ENCODE data around the gene ORC6. TPM values are rescaled to one million over a fixed set of nuclear protein-coding genes. Genes with fewer than 3 reads are reported as not detected.

ORC6 gene
- total RNA-seq, 1 donor from 2014 or later = 122 TPM

- no peak overlapping the region for H3K9ac ChIP-seq
- peaks cover 2% of the 10 kb centered on the region for H3K27me3 Mint-ChIP-seq (ENCODE audit: insufficient read depth, low read depth)
- H3K36me3 ChIP-seq = no peaks in the 10 kb centered on the region
- H3K4me3 ChIP-seq = no peak overlapping the region
- H3K27me3 ChIP-seq = no peaks in the 10 kb centered on the region
- H3K4me3 Mint-ChIP-seq = no peak overlapping the region
- H3F3A ChIP-seq (ENCODE audit: low read depth) = no peaks in the 10 kb centered on the region
- H3K9me3 ChIP-seq (ENCODE audit: low read depth) = no peaks in the 10 kb centered on the region
- no peaks in the 10 kb centered on the region for H3K4me1 Mint-ChIP-seq
- H3K4me1 ChIP-seq = no peaks in the 10 kb centered on the region
- TF ChIP-seq EZH2 (IDR thresholded peaks at IDR 0.05) (no peak), CTCF (IDR thresholded peaks at IDR 0.05) (no peak)
- no peaks in the 10 kb centered on the region for H3K79me2 ChIP-seq (ENCODE audit: low read depth)
- no peaks in the 10 kb centered on the region for H4K20me1 ChIP-seq (ENCODE audit: low read depth)
- H3K4me2 ChIP-seq = no peak overlapping the region
- H3K27ac Mint-ChIP-seq = no peak overlapping the region
- H2AFZ ChIP-seq (replicated peaks) = no peak overlapping the region
- no peaks in the 10 kb centered on the region for H3K9me3 Mint-ChIP-seq
- no peak for DNase-seq (ENCODE audit: low spot score)
- no peaks in the 10 kb centered on the region for H3K36me3 Mint-ChIP-seq
- no peak overlapping the region for H3K27ac ChIP-seq
These were observed 24.2 kb downstream of the ORC6 start for GRCh38 chr16:46713634-46714033.

GRCh38 chr16:46714797-46715591 lies 25.5 kb downstream of the ORC6 start:
- Mint-ChIP-seq H3K27ac (no peak overlapping the region), H3K4me1 (no peaks in the 10 kb centered on the region), H3K9me3 (no peaks in the 10 kb centered on the region), H3K36me3 (no peaks in the 10 kb centered on the region), H3K4me3 (no peak overlapping the region), H3K27me3 (ENCODE audit: insufficient read depth, low read depth) (peaks cover 2% of the 10 kb centered on the region)
- no peak overlapping the region for H3K4me2 ChIP-seq
- no peak overlapping the region for H3K4me3 ChIP-seq
- no peaks in the 10 kb centered on the region for H3K79me2 ChIP-seq (ENCODE audit: low read depth)
- H3K9me3 ChIP-seq (ENCODE audit: low read depth) = no peaks in the 10 kb centered on the region
- H3F3A ChIP-seq (ENCODE audit: low read depth) = no peaks in the 10 kb centered on the region
- no peak overlapping the region for H3K27ac ChIP-seq
- DNase-seq (ENCODE audit: low spot score) = no peak
- no peaks in the 10 kb centered on the region for H4K20me1 ChIP-seq (ENCODE audit: low read depth)
- no peaks in the 10 kb centered on the region for H3K27me3 ChIP-seq
- no peaks in the 10 kb centered on the region for H3K36me3 ChIP-seq
- no peak overlapping the region for H3K9ac ChIP-seq
- no peak overlapping the region for H2AFZ ChIP-seq (replicated peaks)
- no peaks in the 10 kb centered on the region for H3K4me1 ChIP-seq
- TF ChIP-seq CTCF (IDR thresholded peaks at IDR 0.05) (no peak), EZH2 (IDR thresholded peaks at IDR 0.05) (no peak), EZH2phosphoT487 (IDR thresholded peaks at IDR 0.05) (no peak)

- Histone ChIP-seq H3K9me3 (ENCODE audit: low read depth) (no peaks in the 10 kb centered on the region), H3K36me3 (no peaks in the 10 kb centered on the region), H3K27ac (no peak overlapping the region), H3K4me2 (no peak overlapping the region), H3K27me3 (no peaks in the 10 kb centered on the region), H3K4me1 (no peaks in the 10 kb centered on the region), H2AFZ (replicated peaks) (no peak overlapping the region), H3K4me3 (no peak overlapping the region), H3F3A (ENCODE audit: low read depth) (no peaks in the 10 kb centered on the region), H4K20me1 (ENCODE audit: low read depth) (no peaks in the 10 kb centered on the region), H3K79me2 (ENCODE audit: low read depth) (no peaks in the 10 kb centered on the region), H3K9ac (no peak overlapping the region)
- H3K4me3 Mint-ChIP-seq = no peak overlapping the region
- H3K4me1 Mint-ChIP-seq = no peaks in the 10 kb centered on the region
- TF ChIP-seq CTCF (IDR thresholded peaks at IDR 0.05) = no peak
- TF ChIP-seq EZH2phosphoT487 (IDR thresholded peaks at IDR 0.05) = no peak
- TF ChIP-seq EZH2 (IDR thresholded peaks at IDR 0.05) = no peak
- H3K9me3 Mint-ChIP-seq = no peaks in the 10 kb centered on the region
- DNase-seq (ENCODE audit: low spot score) = no peak
- H3K27me3 Mint-ChIP-seq (ENCODE audit: insufficient read depth, low read depth) = peaks cover 2% of the 10 kb centered on the region
- H3K27ac Mint-ChIP-seq = no peak overlapping the region
- H3K36me3 Mint-ChIP-seq = no peaks in the 10 kb centered on the region
These were observed 26.4 kb downstream of the ORC6 start for GRCh38 chr16:46715769-46716305.

Data from neural progenitor cell (in vitro differentiated cells).